Neuronal stem cell (in vitro differentiated cells): ENCODE data around the gene NMRAL1.

ENCODE experiments used
- DNase-seq: peaks from one replicate; pipeline ENCODE4 v3.0.0-alpha.2; 2013; ENCODE audit warnings: low spot score
- H2AFZ ChIP-seq: one replicate; pipeline ENCODE4 v1.6.1; 2013; ENCODE audit warnings: mild to moderate bottlenecking, low read length, inconsistent platforms
- H2AK5ac ChIP-seq: 2 replicates; pipeline ENCODE4 v1.6.1; 2013; ENCODE audit warnings: low read depth, mild to moderate bottlenecking, inconsistent platforms, low read length, moderate library complexity, mixed read lengths
- H2BK120ac ChIP-seq: 2 replicates; pipeline ENCODE4 v1.6.1; 2013; ENCODE audit warnings: low read depth, mild to moderate bottlenecking, inconsistent platforms, low read length, moderate library complexity, mixed read lengths
- H2BK12ac ChIP-seq: one replicate; pipeline ENCODE4 v1.6.1; 2013; ENCODE audit warnings: low read length, inconsistent platforms
- H2BK15ac ChIP-seq: 2 replicates; pipeline ENCODE4 v1.6.1; 2013; ENCODE audit warnings: mild to moderate bottlenecking, low read length, inconsistent platforms, mixed read lengths
- H2BK5ac ChIP-seq: one replicate; pipeline ENCODE4 v1.6.1; 2013; ENCODE audit warnings: inconsistent platforms, mild to moderate bottlenecking, low read length, moderate library complexity
- H3K14ac ChIP-seq: one replicate; pipeline ENCODE4 v1.6.1; 2013; ENCODE audit warnings: low read length, inconsistent platforms
- H3K18ac ChIP-seq: 2 replicates; pipeline ENCODE4 v1.6.1; 2013; ENCODE audit warnings: low read length, inconsistent platforms
- H3K23ac ChIP-seq: 2 replicates; pipeline ENCODE4 v1.6.1; 2013; ENCODE audit warnings: low read depth, mild to moderate bottlenecking, mixed read lengths, low read length, inconsistent platforms; ENCODE audit not compliant: poor library complexity
- H3K27ac ChIP-seq: replicated peaks from 3 replicates; pipeline ENCODE4 v1.5.1; 2013; ENCODE audit warnings: low read length, inconsistent platforms
- H3K27me3 ChIP-seq, 3 experiments: 2 replicates each; pipeline ENCODE4 v1.6.1; 2013; ENCODE audit warnings: low read length in 3 of 3, mild to moderate bottlenecking in 2 of 3, inconsistent platforms in 1 of 3, low read depth in 1 of 3, mixed read lengths in 1 of 3, moderate library complexity in 1 of 3; ENCODE audit not compliant: control insufficient read depth in 3 of 3, insufficient read depth in 3 of 3
- H3K36me3 ChIP-seq, 2 donors: replicated peaks in 1 of 2; 2 replicates each; pipeline ENCODE4 v1.6.1; 2013; ENCODE audit warnings: low read length in 2 of 2; ENCODE audit not compliant: control insufficient read depth in 2 of 2, insufficient read depth in 2 of 2
- H3K4ac ChIP-seq: 2 replicates; pipeline ENCODE4 v1.6.1; 2013; ENCODE audit warnings: inconsistent platforms, mild to moderate bottlenecking, low read length, moderate library complexity
- H3K4me1 ChIP-seq, 2 donors: 1 replicate in 1 of 2; 2 replicates in 1 of 2; pipeline ENCODE4 v1.6.1; 2013; ENCODE audit warnings: low read length in 2 of 2, low read depth in 1 of 2; ENCODE audit not compliant: control insufficient read depth in 2 of 2, insufficient read depth in 1 of 2
- H3K4me2 ChIP-seq: one replicate; pipeline ENCODE4 v1.6.1; 2013; ENCODE audit warnings: mild to moderate bottlenecking, low read length, inconsistent platforms; ENCODE audit not compliant: insufficient read depth, poor library complexity, severe bottlenecking
- H3K4me3 ChIP-seq, 2 donors: 2 replicates each; pipeline ENCODE4 v1.5.1; 2013; ENCODE audit warnings: low read length in 2 of 2, mild to moderate bottlenecking in 2 of 2, inconsistent platforms in 1 of 2, moderate library complexity in 1 of 2
- H3K79me1 ChIP-seq: one replicate; pipeline ENCODE4 v1.6.1; 2013; ENCODE audit warnings: low read depth, mild to moderate bottlenecking, inconsistent platforms, low read length, moderate library complexity
- H3K9ac ChIP-seq: one replicate; pipeline ENCODE4 v1.6.1; 2013; ENCODE audit warnings: mild to moderate bottlenecking, low read depth, low read length, inconsistent platforms; ENCODE audit not compliant: poor library complexity
- H3K9me3 ChIP-seq, 2 donors: replicated peaks in 1 of 2; 2 replicates each; pipeline versions ENCODE3 to v1.6.1; 2013; ENCODE audit warnings: low read length in 2 of 2, mild to moderate bottlenecking in 2 of 2, inconsistent platforms in 1 of 2, low read depth in 1 of 2, mixed read lengths in 1 of 2, moderate library complexity in 1 of 2; ENCODE audit not compliant: control insufficient read depth in 2 of 2, insufficient read depth in 1 of 2
- H4K8ac ChIP-seq: one replicate; pipeline ENCODE4 v1.6.1; 2013; ENCODE audit warnings: low read depth, mild to moderate bottlenecking, inconsistent platforms, low read length, moderate library complexity
- H4K91ac ChIP-seq: one replicate; pipeline ENCODE4 v1.6.1; 2013; ENCODE audit warnings: low read length, low read depth, mild to moderate bottlenecking, inconsistent platforms; ENCODE audit not compliant: poor library complexity
- WGBS, 2 donors: extraction: QIAGEN DNeasy Blood & Tissue Kit; methylation state at CpG; one replicate each; pipeline ENCODE4 v1.1.7; 2013; ENCODE audit warnings: missing lambda C conversion rate in 2 of 2, mixed read lengths in 1 of 2; ENCODE audit not compliant: insufficient read length in 2 of 2, insufficient replicate concordance in 1 of 2; ENCODE audit errors: extremely low coverage in 2 of 2; 5-methylcytosine and 5-hydroxymethylcytosine counted together

Gene NMRAL1

DNA sequence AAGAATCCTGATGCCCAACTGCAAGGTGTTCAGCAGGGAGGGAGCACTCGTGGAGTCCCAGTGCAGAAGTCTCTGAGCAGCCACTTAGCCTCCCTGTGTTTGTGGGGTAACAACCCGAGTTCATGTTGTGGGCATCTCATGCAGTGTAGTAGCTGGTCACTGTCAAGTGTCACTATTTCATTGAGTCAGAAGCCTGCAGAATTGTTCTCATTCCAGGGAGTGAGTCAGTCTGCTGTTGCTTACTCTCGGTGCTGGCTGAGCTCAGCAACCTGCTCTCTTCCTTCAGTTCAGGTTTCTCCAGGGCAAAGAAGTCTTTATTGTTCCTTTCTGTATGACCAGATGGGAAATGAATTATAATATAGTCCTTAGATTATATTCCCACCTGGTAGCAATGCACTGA is 25.8 kb upstream of the NMRAL1 start:
- Histone ChIP-seq H3K23ac (no peak overlapping the region), H3K27ac (no peak overlapping the region), H2BK12ac (no peak overlapping the region), H2BK5ac (no peak overlapping the region), H4K91ac (no peak overlapping the region), H3K18ac (no peak overlapping the region), H3K4ac (no peak overlapping the region), H2BK15ac (no peak overlapping the region), H3K79me1 (no peaks in the 10 kb centered on the region), H3K9ac (no peak overlapping the region), H2AK5ac (no peak overlapping the region), H3K36me3 (peaks cover 0 to 4% of the 10 kb centered on the region in 2 donors), H3K9me3 (no peaks in the 10 kb centered on the region), H3K4me3 (no peak overlapping the region), H3K14ac (no peak overlapping the region), H2BK120ac (no peak overlapping the region), H3K27me3 (no peaks in the 10 kb centered on the region), H3K4me2 (no peak overlapping the region), H2AFZ (no peak overlapping the region), H4K8ac (no peak overlapping the region), H3K4me1 (peaks cover 4 to 9% of the 10 kb centered on the region in 2 donors)
- no peak for DNase-seq
- no CpG with 5 or more reads among the region's 3 CpGs for WGBS, 2 donors

GRCh38 chr16:4499196-4499555 is 24.8 kb upstream of the NMRAL1 start:
- Histone ChIP-seq H3K36me3 (peaks cover 0 to 4% of the 10 kb centered on the region in 2 donors), H3K9me3 (no peaks in the 10 kb centered on the region), H3K23ac (no peak overlapping the region), H2AK5ac (no peak overlapping the region), H3K18ac (no peak overlapping the region), H3K4me3 (no peak overlapping the region), H3K27me3 (no peaks in the 10 kb centered on the region), H3K27ac (no peak overlapping the region), H4K91ac (no peak overlapping the region), H3K4me1 (peaks cover 4 to 9% of the 10 kb centered on the region in 2 donors), H2BK12ac (no peak overlapping the region), H3K4me2 (no peak overlapping the region), H4K8ac (no peak overlapping the region), H2BK15ac (no peak overlapping the region), H3K14ac (no peak overlapping the region), H3K4ac (no peak overlapping the region), H2BK5ac (no peak overlapping the region), H3K79me1 (no peaks in the 10 kb centered on the region), H2BK120ac (no peak overlapping the region), H3K9ac (no peak overlapping the region), H2AFZ (no peak overlapping the region)
- WGBS, 2 donors: no CpG with 5 or more reads among the region's 4 CpGs
- DNase-seq: no peak

DNA sequence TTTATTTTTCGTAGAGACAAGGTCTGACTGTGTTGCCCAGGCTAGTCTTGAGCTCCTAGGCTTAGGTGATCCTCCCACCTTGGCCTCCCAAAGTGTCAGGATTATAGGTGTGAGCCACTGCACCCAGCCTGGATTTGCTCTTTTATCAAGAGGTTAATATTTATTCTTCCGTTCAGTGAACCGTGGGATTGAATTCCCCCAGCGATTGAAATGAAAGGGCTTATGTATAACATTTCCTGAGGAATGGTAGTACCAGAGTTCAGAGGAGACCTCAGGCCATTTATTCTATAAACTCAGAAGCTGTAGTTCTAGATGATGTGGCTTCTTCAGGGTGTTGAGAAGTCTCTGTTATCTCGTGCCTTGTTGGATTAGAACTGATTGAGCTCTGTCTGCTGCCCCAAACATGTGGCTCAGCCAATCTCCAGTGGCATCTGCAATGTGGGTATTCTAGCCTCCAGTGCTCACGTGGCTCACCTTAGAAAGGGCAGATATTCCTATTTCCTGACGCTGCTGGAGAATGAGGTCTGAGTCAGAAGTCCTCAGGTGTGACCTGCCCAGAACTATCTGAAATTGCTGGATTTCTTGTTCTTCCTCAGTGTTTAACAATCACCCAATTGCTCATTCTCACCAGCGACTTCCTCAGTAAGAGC is 24.2 kb upstream of the NMRAL1 start:
- Histone ChIP-seq H2BK12ac (no peak overlapping the region), H3K36me3 (peaks cover 0 to 4% of the 10 kb centered on the region in 2 donors), H3K4me2 (no peak overlapping the region), H3K9me3 (no peaks in the 10 kb centered on the region), H3K23ac (no peak overlapping the region), H4K8ac (no peak overlapping the region), H3K4me1 (peaks cover 4 to 9% of the 10 kb centered on the region in 2 donors), H3K18ac (no peak overlapping the region), H3K14ac (no peak overlapping the region), H3K9ac (no peak overlapping the region), H3K79me1 (no peaks in the 10 kb centered on the region), H2BK15ac (no peak overlapping the region), H2BK120ac (no peak overlapping the region), H3K4me3 (no peak overlapping the region), H2AK5ac (no peak overlapping the region), H3K27ac (no peak overlapping the region), H2AFZ (no peak overlapping the region), H3K27me3 (no peaks in the 10 kb centered on the region), H3K4ac (no peak overlapping the region), H2BK5ac (no peak overlapping the region), H4K91ac (no peak overlapping the region)
- WGBS, 2 donors: no CpG with 5 or more reads among the region's 8 CpGs
- DNase-seq: no peak

- no peak for DNase-seq
- H2BK12ac ChIP-seq: no peak overlapping the region
- WGBS, 2 donors: no CpG with 5 or more reads among the region's 4 CpGs
- no peak overlapping the region for H2AFZ ChIP-seq
- no peak overlapping the region for H3K4ac ChIP-seq
- peaks cover 0 to 4% of the 10 kb centered on the region in 2 donors for H3K36me3 ChIP-seq
- H3K27ac ChIP-seq: no peak overlapping the region
- H4K8ac ChIP-seq: no peak overlapping the region
- H3K4me3 ChIP-seq: no peak overlapping the region
- no peak overlapping the region for H4K91ac ChIP-seq
- no peak overlapping the region for H2AK5ac ChIP-seq
- H3K27me3 ChIP-seq: no peaks in the 10 kb centered on the region
- no peak overlapping the region for H3K4me2 ChIP-seq
- H3K9me3 ChIP-seq: no peaks in the 10 kb centered on the region
- no peaks in the 10 kb centered on the region for H3K79me1 ChIP-seq
- no peak overlapping the region for H3K9ac ChIP-seq
- H3K18ac ChIP-seq: no peak overlapping the region
- H3K23ac ChIP-seq: no peak overlapping the region
- H2BK15ac ChIP-seq: no peak overlapping the region
- H2BK120ac ChIP-seq: no peak overlapping the region
- no peak overlapping the region for H3K14ac ChIP-seq
- H3K4me1 ChIP-seq: peaks cover 3 to 6% of the 10 kb centered on the region in 2 donors
- H2BK5ac ChIP-seq: no peak overlapping the region
These were observed 21.9 kb upstream of the NMRAL1 start for GRCh38 chr16:4496305-4496704.
